ENCODE results near the gene DMPK. TPM values are rescaled to one million over a fixed set of nuclear protein-coding genes. Genes with fewer than 3 reads are reported as not detected.

DMPK gene
- total RNA-seq, 6 donors from 2014 or later = 24.2 to 192 (median 43.8) TPM

DNA sequence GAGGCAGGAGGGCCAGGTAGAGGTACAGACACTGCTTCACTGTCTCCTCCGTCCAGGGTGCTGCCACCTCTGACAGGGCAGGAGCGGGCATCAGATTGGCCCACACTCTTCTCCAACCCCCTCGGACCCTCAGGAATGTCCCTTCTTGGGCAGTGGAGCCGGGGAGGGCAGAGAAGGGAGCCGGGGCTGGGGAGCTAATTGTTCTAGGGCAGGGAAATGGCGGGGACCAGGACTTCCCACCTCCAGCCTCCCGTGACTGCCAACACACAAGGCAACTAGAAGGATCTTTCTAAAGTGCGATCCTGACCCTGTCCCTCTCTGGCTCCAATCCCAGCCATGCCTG lies 42.9 kb upstream of the DMPK start:
- DNase-seq (no peak), ATAC-seq (ENCODE audit: low FRiP score in 2 of 2) (no peak)
- Histone ChIP-seq H3K4me1 (no peaks in the 10 kb centered on the region), H3K27ac (no peak overlapping the region), H3K9me3 (no peaks in the 10 kb centered on the region), H3K27me3 (no peaks in the 10 kb centered on the region), H3K4me3 (no peak overlapping the region), H3K36me3 (peaks cover 40 to 97% (median 89%) of the 10 kb centered on the region in 4 donors)
- TF ChIP-seq EP300 (IDR thresholded peaks at IDR 0.05) = no peak
- 90 to 94% methylated on average over 8 of the region's 8 CpGs for WGBS, 2 donors

DNA sequence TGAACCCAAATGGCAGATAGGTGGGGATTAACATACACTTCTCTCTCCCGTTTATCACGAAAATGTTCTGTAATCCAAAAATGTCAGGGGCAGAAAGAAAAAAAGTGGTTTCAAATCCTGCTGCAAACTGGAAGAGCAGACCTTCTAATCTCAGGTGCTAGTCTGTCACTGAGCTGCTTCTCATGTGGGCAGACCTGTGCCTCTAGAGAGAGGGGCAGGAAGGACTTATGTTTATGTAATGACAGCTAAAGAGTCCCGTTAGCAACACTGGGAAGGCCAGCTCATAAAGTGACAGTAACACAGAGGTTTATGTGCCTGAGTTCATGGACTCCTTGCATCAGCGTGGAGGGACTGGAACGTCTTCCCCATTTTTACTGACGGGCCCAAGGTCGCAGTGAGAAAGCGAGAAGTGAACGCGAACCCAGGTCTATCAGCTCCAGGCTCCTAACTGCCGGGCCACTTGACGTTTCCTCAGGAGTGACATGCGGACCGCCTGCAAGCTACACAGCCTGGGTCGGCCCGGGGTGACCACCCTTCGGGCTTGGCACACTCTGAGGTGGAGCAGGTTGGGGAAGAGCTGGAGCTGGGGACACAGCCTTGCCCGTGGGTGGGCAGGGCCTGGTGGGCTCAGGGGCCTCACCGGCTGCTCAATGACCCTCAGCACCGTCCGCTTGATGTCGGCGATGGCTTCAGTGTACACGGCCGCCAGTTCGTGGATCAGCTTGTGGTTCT lies 42.4 kb upstream of the DMPK start:
- Histone ChIP-seq H3K4me1 (no peaks in the 10 kb centered on the region), H3K27me3 (no peaks in the 10 kb centered on the region), H3K27ac (no peak overlapping the region), H3K4me3 (no peak overlapping the region), H3K36me3 (peaks cover 35 to 97% (median 88%) of the 10 kb centered on the region in 4 donors), H3K9me3 (no peaks in the 10 kb centered on the region)
- ATAC-seq (ENCODE audit: low FRiP score in 2 of 2) (no peak), DNase-seq (peak in 1 of 2 donors; percentile 70)
- TF ChIP-seq EP300 (IDR thresholded peaks at IDR 0.05) (no peak), POLR2A (IDR thresholded peaks at IDR 0.05) (no peak), POLR2AphosphoS5 (IDR thresholded peaks at IDR 0.05) (no peak)
- TF ChIP-seq, protein P1, sequence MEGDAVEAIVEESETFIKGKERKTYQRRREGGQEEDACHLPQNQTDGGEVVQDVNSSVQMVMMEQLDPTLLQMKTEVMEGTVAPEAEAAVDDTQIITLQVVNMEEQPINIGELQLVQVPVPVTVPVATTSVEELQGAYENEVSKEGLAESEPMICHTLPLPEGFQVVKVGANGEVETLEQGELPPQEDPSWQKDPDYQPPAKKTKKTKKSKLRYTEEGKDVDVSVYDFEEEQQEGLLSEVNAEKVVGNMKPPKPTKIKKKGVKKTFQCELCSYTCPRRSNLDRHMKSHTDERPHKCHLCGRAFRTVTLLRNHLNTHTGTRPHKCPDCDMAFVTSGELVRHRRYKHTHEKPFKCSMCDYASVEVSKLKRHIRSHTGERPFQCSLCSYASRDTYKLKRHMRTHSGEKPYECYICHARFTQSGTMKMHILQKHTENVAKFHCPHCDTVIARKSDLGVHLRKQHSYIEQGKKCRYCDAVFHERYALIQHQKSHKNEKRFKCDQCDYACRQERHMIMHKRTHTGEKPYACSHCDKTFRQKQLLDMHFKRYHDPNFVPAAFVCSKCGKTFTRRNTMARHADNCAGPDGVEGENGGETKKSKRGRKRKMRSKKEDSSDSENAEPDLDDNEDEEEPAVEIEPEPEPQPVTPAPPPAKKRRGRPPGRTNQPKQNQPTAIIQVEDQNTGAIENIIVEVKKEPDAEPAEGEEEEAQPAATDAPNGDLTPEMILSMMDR (IDR thresholded peaks at IDR 0.05) = no peak
- WGBS, 2 donors = 83 to 88% methylated on average over 17 to 24 of the region's 26 CpGs

DNA sequence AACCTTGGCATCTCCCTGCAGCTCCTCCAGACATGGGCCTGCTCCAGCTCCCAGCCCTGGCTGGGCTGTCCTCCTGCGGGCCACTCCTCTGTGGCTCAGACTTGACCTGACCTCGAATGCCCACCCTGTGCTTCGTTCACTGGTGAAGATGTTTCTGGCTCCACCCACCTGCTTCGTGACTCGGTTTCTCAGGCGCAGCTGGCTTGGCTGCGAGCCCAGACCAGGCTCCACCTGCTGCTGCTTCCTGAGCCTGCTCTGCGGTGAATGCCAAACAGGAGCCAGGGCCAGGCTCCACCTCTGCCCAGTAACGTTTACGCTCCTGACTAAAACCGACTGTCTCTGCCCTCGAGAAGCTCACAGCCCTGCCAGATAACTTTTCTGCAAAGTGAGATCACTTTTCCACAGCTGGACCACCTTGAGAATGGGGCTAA lies 41.8 kb upstream of the DMPK start:
- Histone ChIP-seq H3K4me1 (no peaks in the 10 kb centered on the region), H3K9me3 (no peaks in the 10 kb centered on the region), H3K27me3 (no peaks in the 10 kb centered on the region), H3K4me3 (no peak overlapping the region), H3K27ac (no peak overlapping the region), H3K36me3 (peaks cover 28 to 96% (median 84%) of the 10 kb centered on the region in 4 donors)
- peak in 1 of 2 donors; percentile 56 for DNase-seq
- TF ChIP-seq POLR2A (IDR thresholded peaks at IDR 0.05) = no peak
- TF ChIP-seq, protein P1 (IDR thresholded peaks at IDR 0.05) = no peak
- no peak for TF ChIP-seq EP300 (IDR thresholded peaks at IDR 0.05)
- TF ChIP-seq POLR2AphosphoS5 (IDR thresholded peaks at IDR 0.05) = no peak
- ATAC-seq (ENCODE audit: low FRiP score in 2 of 2) = no peak
- WGBS, 2 donors = 38 to 45% methylated on average over 5 to 12 of the region's 12 CpGs

DNA sequence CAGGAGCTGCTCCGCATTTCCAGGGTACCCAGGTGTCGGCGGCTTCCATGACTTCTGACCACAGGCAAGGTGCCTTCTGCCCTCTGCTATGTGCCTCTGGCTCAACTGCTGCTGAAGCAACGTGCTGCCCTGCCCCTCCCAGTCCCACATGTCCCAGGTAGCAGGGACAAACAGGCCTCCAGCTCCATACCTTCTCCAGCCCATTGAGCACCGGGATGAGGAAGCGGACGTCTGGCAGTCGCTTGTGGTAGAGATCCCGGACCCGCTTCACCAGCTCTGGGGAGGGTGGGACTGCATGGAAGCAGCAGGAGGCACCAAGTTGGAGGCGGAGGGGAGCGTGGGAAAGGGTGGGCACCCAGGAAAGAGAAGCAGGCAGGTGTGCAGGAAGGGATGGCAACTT lies 40.9 kb upstream of the DMPK start:
- DNase-seq = peak in 1 of 2 donors; percentile 36
- 88 to 95% methylated on average over 9 to 12 of the region's 12 CpGs for WGBS, 2 donors
- Histone ChIP-seq H3K36me3 (peaks cover 20 to 94% (median 77%) of the 10 kb centered on the region in 4 donors), H3K4me1 (no peaks in the 10 kb centered on the region), H3K9me3 (no peaks in the 10 kb centered on the region), H3K4me3 (no peak overlapping the region), H3K27me3 (no peaks in the 10 kb centered on the region), H3K27ac (no peak overlapping the region)
- TF ChIP-seq POLR2A (IDR thresholded peaks at IDR 0.05) (no peak), EP300 (IDR thresholded peaks at IDR 0.05) (no peak), POLR2AphosphoS5 (IDR thresholded peaks at IDR 0.05) (no peak)
- TF ChIP-seq, protein P1 (IDR thresholded peaks at IDR 0.05) = no peak
- no peak for ATAC-seq (ENCODE audit: low FRiP score in 2 of 2)

DNA sequence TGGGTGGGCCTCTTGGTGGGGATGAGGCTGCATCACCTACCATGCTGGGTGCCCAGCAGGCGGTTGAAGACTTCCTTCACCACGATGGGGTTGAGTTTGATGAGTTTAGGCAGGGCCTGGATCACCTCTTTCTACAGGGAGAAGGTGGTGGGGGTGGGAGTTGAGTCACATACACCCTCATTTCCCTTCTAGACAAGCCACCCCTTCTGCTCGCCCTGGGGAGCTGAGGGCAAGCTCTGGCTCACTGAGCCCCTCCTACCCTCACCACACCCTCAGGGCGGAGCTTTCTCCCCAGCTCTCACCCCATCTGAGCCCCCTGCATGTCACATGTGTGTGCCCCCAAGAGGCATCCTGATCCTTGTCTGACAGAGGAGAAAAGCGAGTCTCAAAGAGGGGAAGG lies 40.4 kb upstream of the DMPK start:
- ATAC-seq (ENCODE audit: low FRiP score in 2 of 2) (no peak), DNase-seq (no peak)
- no peaks in the 10 kb centered on the region for H3K9me3 ChIP-seq
- H3K4me1 ChIP-seq = no peaks in the 10 kb centered on the region
- H3K27ac ChIP-seq = no peak overlapping the region
- H3K4me3 ChIP-seq = no peak overlapping the region
- WGBS, 2 donors = 97% methylated on average over 4 to 5 of the region's 5 CpGs
- TF ChIP-seq POLR2A (IDR thresholded peaks at IDR 0.05) (no peak), POLR2AphosphoS5 (IDR thresholded peaks at IDR 0.05) (no peak), EP300 (IDR thresholded peaks at IDR 0.05) (no peak)
- TF ChIP-seq, protein P1 (IDR thresholded peaks at IDR 0.05) = no peak
- peaks cover 16 to 90% (median 74%) of the 10 kb centered on the region in 4 donors for H3K36me3 ChIP-seq
- no peaks in the 10 kb centered on the region for H3K27me3 ChIP-seq
